Measurements from ENCODE around the gene HASPIN. TPM values are rescaled to one million over a fixed set of nuclear protein-coding genes. Genes with fewer than 3 reads are reported as not detected.

Gene HASPIN
- total and polyA plus RNA-seq, 9 of the 15 experiments (the other 6 are each of a cell fraction or from before 2014, with no cell fraction given), result 0.81 to 13.5 (median 9.9) TPM

DNA sequence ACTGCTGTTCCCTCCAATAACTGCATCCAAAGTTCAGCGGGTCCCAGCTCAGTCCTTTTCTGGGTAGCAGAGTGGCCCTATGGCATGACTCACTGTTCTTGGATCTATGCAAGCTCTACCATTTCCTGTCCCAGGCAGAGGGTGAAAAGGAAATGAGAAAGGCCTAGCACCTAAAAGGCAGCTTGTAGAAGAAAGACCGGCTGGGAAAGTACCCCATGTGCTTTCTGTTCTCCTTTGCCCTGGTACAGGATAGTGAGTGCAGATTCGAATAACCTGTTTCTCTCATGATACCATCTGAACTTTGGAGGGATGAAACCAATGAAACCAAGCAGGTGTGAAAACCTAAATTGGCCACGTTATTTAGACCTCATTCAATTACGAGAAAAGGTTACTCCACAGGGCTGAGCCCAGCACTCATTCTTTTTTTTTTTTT, 12.7 kb upstream of the HASPIN start:
- H4K20me1 ChIP-seq (replicated peaks; ENCODE audit: control insufficient read depth, insufficient read depth, low read length), result no peaks in the 10 kb centered on the region
- peaks cover 18% of the 10 kb centered on the region; the same call in 1 of the 3 replicates for H3K36me3 ChIP-seq (ENCODE audit: control insufficient read depth, insufficient read depth, low read length)
- no peak overlapping the region for H2AFZ ChIP-seq (ENCODE audit: low read depth, low read length)
- H3K9me1 ChIP-seq (ENCODE audit: control insufficient read depth, insufficient read depth, low read length), result no peaks in the 10 kb centered on the region
- H3K27ac ChIP-seq (ENCODE audit: extremely low read depth, low read depth, low read length), result no peak overlapping the region
- ChIA-PET POLR2A (no interaction called here), CTCF (ENCODE audit: low intra/inter-chr PET ratio) (no interaction called here)
- no peak overlapping the region for H3K4me3 ChIP-seq
- peaks cover 3 to 4% of the 10 kb centered on the region in 2 experiments; a peak in 3 of 5 replicates for H3K4me1 ChIP-seq (replicated peaks in 1 of 2; ENCODE audit: control insufficient read depth in 2 of 2, insufficient read depth in 2 of 2, low read length in 2 of 2)
- H3K27me3 ChIP-seq (ENCODE audit: control insufficient read depth in 2 of 2, insufficient read depth in 2 of 2, low read length in 2 of 2), result no peaks in the 10 kb centered on the region
- H3K9ac ChIP-seq (ENCODE audit: insufficient read depth in 1 of 2, low read depth in 2 of 2, low read length in 2 of 2), result no peak overlapping the region
- intact Hi-C loops (cut with micrococcal nuclease), result no loop called here
- BruUV-seq (replicated peaks), result no TSS peak
- H3K79me2 ChIP-seq (ENCODE audit: control insufficient read depth, insufficient read depth, low read length), result no peaks in the 10 kb centered on the region
- ATAC-seq, result no peak
- no peak overlapping the region for H3K4me2 ChIP-seq (ENCODE audit: insufficient read depth, low read length)
- in situ Hi-C loops (cut with MboI), result no loop called here
- H3K9me3 ChIP-seq (replicated peaks; ENCODE audit: control insufficient read depth, insufficient read depth, low read depth, low read length), result no peaks in the 10 kb centered on the region
- no peak for DNase-seq (ENCODE audit: extremely low read depth in 1 of 4, low spot score in 3 of 4)
- FAIRE-seq, result no peak
- 70% methylated on average over 4 of the region's 5 CpGs for WGBS (ENCODE audit: insufficient coverage, low coverage, missing lambda C conversion rate)
- no peak for TF ChIP-seq TCF3 (CRISPR knock-in tag; IDR thresholded peaks at IDR 0.05)
- no peak for TF ChIP-seq TRIM24 (IDR thresholded peaks at IDR 0.05)
- TF ChIP-seq, protein P1, sequence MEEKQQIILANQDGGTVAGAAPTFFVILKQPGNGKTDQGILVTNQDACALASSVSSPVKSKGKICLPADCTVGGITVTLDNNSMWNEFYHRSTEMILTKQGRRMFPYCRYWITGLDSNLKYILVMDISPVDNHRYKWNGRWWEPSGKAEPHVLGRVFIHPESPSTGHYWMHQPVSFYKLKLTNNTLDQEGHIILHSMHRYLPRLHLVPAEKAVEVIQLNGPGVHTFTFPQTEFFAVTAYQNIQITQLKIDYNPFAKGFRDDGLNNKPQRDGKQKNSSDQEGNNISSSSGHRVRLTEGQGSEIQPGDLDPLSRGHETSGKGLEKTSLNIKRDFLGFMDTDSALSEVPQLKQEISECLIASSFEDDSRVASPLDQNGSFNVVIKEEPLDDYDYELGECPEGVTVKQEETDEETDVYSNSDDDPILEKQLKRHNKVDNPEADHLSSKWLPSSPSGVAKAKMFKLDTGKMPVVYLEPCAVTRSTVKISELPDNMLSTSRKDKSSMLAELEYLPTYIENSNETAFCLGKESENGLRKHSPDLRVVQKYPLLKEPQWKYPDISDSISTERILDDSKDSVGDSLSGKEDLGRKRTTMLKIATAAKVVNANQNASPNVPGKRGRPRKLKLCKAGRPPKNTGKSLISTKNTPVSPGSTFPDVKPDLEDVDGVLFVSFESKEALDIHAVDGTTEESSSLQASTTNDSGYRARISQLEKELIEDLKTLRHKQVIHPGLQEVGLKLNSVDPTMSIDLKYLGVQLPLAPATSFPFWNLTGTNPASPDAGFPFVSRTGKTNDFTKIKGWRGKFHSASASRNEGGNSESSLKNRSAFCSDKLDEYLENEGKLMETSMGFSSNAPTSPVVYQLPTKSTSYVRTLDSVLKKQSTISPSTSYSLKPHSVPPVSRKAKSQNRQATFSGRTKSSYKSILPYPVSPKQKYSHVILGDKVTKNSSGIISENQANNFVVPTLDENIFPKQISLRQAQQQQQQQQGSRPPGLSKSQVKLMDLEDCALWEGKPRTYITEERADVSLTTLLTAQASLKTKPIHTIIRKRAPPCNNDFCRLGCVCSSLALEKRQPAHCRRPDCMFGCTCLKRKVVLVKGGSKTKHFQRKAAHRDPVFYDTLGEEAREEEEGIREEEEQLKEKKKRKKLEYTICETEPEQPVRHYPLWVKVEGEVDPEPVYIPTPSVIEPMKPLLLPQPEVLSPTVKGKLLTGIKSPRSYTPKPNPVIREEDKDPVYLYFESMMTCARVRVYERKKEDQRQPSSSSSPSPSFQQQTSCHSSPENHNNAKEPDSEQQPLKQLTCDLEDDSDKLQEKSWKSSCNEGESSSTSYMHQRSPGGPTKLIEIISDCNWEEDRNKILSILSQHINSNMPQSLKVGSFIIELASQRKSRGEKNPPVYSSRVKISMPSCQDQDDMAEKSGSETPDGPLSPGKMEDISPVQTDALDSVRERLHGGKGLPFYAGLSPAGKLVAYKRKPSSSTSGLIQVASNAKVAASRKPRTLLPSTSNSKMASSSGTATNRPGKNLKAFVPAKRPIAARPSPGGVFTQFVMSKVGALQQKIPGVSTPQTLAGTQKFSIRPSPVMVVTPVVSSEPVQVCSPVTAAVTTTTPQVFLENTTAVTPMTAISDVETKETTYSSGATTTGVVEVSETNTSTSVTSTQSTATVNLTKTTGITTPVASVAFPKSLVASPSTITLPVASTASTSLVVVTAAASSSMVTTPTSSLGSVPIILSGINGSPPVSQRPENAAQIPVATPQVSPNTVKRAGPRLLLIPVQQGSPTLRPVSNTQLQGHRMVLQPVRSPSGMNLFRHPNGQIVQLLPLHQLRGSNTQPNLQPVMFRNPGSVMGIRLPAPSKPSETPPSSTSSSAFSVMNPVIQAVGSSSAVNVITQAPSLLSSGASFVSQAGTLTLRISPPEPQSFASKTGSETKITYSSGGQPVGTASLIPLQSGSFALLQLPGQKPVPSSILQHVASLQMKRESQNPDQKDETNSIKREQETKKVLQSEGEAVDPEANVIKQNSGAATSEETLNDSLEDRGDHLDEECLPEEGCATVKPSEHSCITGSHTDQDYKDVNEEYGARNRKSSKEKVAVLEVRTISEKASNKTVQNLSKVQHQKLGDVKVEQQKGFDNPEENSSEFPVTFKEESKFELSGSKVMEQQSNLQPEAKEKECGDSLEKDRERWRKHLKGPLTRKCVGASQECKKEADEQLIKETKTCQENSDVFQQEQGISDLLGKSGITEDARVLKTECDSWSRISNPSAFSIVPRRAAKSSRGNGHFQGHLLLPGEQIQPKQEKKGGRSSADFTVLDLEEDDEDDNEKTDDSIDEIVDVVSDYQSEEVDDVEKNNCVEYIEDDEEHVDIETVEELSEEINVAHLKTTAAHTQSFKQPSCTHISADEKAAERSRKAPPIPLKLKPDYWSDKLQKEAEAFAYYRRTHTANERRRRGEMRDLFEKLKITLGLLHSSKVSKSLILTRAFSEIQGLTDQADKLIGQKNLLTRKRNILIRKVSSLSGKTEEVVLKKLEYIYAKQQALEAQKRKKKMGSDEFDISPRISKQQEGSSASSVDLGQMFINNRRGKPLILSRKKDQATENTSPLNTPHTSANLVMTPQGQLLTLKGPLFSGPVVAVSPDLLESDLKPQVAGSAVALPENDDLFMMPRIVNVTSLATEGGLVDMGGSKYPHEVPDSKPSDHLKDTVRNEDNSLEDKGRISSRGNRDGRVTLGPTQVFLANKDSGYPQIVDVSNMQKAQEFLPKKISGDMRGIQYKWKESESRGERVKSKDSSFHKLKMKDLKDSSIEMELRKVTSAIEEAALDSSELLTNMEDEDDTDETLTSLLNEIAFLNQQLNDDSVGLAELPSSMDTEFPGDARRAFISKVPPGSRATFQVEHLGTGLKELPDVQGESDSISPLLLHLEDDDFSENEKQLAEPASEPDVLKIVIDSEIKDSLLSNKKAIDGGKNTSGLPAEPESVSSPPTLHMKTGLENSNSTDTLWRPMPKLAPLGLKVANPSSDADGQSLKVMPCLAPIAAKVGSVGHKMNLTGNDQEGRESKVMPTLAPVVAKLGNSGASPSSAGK (IDR thresholded peaks at IDR 0.05), result no peak
- TF ChIP-seq MAFG (tag; conservative IDR thresholded peaks at IDR 0.05), result no peak
- TF ChIP-seq PHTF2 (CRISPR knock-in tag; IDR thresholded peaks at IDR 0.05), result no peak
- TF ChIP-seq, protein P2, sequence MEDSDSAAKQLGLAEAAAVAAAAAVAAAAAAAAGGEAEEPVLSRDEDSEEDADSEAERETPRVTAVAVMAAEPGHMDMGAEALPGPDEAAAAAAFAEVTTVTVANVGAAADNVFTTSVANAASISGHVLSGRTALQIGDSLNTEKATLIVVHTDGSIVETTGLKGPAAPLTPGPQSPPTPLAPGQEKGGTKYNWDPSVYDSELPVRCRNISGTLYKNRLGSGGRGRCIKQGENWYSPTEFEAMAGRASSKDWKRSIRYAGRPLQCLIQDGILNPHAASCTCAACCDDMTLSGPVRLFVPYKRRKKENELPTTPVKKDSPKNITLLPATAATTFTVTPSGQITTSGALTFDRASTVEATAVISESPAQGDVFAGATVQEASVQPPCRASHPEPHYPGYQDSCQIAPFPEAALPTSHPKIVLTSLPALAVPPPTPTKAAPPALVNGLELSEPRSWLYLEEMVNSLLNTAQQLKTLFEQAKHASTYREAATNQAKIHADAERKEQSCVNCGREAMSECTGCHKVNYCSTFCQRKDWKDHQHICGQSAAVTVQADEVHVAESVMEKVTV (CRISPR knock-in tag; IDR thresholded peaks at IDR 0.05), result no peak
- no peak for TF ChIP-seq SRSF9 (IDR thresholded peaks at IDR 0.05; ENCODE audit: borderline replicate concordance, low read depth, low read length)
- no peak for TF ChIP-seq TFAM (CRISPR knock-in tag; conservative IDR thresholded peaks at IDR 0.05)
- TF ChIP-seq KLF1 (tag; IDR thresholded peaks at IDR 0.05), result no peak
- TF ChIP-seq PTBP1 (IDR thresholded peaks at IDR 0.05; ENCODE audit: low read depth, low read length), result no peak
